Metanephros (tissue), 1 donor: ENCODE data around the gene RPS18. TPM values are rescaled to one million over a fixed set of nuclear protein-coding genes. Genes with fewer than 3 reads are reported as not detected.

ENCODE experiments used
- total RNA-seq: library from RNA; depleted of rRNA; stranded (reverse); fragments of >200 nt; gene quantifications from one replicate; pipeline ENCODE4 v1.2.3, GENCODE V29; 2014

RPS18 gene
- 3,162 TPM for total RNA-seq

DNA sequence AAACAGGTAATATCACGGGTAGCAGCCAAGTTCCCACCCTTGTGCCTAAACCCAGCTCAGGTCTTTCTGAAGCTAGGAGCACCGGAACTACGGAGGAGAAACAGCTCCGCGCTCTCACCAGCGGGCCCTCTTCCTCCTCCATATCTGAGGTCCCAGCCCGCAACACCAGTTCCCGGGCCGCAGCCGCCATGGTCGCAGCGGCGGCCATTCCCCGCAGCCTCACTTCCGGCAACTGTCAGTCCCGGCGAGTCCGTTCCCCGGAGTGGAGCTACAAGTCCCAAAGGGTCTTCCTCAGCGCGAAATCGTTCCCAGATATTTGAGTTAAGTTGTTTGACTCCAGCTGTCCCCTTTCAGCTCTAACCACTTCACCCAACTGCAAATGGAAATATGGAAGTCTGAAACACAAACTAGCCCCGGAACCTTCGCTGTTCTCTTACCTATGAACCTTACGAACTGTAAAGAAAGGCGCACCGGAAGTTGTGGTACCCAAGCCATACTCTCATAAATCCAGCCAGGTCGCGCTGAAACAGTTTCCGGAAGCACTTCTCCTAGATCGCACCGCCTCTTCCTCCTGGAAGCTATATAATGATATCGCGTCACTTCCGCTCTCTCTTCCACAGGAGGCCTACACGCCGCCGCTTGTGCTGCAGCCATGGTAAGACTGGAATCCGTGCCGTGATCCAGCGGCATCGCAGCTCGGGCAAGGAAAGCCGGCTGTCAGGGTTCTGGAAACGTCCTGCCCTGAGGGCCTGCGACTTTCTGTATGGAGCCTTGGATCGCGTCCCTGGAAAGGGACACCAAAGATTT lies at the start of gene RPS18, which contains the start of gene VPS52:
Gene RPS18, plus strand, starts transcription at position 608 of the 807 bp plus-strand sequence. Its CDS starts 45 bp downstream, at position 653.
Gene VPS52, minus strand, starts transcription at position 409 of the 807 bp plus-strand sequence. Its CDS starts 201 bp downstream, at position 208.

DNA sequence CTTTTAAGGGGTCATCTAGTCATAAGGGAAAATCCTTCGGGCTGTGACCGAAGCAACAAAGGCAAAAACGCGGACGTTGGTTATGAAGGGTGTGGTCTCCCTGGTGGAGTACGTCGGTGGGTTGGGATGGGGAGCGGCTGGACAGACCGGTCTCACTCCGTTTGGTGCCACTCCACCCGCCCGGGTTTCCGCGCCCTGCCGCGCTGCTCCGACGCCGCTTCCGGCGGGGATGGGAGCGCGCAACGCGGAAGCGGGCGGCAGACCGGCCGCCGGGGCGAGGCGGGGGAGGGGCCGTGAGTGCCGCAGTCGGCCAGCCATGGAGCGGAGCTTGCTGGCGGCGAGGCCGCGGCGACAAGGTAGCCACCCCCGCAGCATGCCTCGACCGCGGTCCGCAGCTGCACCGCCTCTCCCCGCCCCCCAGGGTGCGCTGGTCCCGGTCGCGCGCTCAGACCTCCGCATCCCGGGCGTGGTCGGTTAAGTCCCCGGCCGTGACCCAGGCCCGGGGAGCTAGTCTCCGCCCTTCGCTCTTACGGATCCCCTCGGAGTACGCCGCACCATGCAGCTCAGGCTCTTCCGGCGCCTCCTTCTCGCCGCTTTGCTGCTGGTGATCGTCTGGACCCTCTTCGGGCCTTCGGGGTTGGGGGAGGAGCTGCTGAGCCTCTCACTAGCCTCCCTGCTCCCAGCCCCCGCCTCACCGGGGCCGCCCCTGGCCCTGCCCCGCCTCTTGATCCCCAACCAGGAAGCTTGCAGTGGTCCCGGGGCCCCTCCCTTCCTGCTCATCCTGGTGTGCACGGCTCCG lies 5.2 kb downstream of the RPS18 start, which contains the start of gene B3GALT4:
Gene B3GALT4, plus strand, starts transcription at position 260 of the 799 bp plus-strand sequence. Its CDS starts 297 bp downstream, at position 557.

DNA sequence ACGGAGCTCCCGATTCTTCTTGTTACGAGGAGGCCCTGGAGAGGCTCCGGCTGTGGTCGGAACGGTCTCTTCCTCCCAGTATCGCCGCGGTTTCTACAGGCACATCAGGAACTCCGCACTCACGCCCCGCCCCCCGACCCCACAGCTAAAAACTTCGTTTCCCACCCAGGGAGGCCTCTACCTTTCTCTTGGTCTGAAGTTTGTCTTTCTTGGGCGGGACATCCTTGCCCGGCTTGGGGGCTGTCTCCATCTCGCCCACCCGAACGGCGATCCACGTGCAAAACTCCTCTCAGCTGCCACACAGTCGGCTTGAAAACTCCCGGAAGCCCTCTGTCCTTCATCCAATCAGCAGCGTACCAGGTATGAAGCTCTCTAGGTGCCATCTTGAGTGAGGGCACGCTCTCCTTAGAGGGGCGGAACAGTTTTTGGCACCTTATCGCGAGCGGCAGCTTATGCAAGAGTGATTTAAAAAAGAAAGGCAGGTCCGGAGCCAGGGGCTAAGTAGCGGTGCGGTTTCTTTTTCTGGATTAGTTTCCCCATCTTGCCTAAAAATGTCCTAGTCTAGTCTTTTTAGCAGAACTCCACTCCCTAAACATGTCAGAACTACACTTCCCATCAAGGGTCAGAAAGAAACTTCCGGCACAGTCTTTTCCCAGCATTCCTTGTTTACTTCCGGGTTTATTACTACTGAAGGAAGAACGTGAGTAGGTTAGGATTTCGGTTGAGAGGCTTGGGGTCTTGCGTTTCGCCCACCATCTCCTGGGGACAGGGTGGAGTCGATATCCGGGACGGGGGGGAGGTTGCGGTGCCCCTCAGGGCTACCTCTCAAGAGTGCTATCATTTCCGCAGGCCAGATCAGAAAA lies 17.3 kb downstream of the RPS18 start, which contains the start of the genes PFDN6 and WDR46:
Gene PFDN6, plus strand, starts transcription at position 681 of the 863 bp plus-strand sequence. CDS start 256 bp downstream, outside the sequence.
Gene WDR46, minus strand, starts transcription at position 319 of the 863 bp plus-strand sequence. Its CDS starts 69 bp downstream, at position 250.

DNA sequence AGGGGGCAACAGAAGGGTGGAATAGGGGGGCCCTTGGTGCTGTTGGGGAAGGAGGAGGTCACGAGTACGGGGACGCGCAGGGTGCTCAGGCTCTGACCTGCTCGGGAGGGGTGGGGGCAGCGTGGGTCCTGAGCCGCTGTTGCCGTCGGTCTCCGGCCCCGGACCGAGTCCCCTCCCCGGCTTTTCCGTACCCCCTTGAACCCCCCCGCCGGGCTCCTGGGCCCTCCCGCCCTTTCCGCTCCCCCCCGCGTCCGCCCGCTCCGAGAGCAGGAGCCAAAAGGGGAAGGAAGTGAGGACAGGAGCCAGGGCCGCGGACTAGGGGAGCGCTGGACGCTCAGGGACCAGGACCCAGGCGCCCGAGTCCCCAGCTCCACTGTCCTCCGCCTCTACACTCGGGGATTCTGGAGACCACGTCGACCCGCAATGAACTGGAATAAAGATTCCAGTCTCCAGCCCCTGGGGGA lies 26.9 kb downstream of the RPS18 start, which contains the start of gene RGL2:
Gene RGL2, minus strand, starts transcription at position 170 of the 464 bp plus-strand sequence. CDS start 332 bp downstream, outside the sequence.

GRCh38 chr6:33313709-33314514 lies 42.0 kb downstream of the RPS18 start, which contains the start of gene TAPBP:
Gene TAPBP, minus strand, starts transcription at chr6:33314078. Its CDS starts 37 bp downstream, at chr6:33314041.

GRCh38 chr6:33317669-33318425 lies 46.0 kb downstream of the RPS18 start, which contains the start of gene ZBTB22:
Gene ZBTB22, minus strand, starts transcription at chr6:33317744. Its CDS starts 828 bp downstream, at chr6:33316916.

Other genes with a start within 250 kb of the RPS18 start
- 36.2 TPM for gene HLA-DPA1, start 198.4 kb upstream of the RPS18 start, total RNA-seq
- 26.6 TPM for gene HLA-DPB1, start 196.1 kb upstream of the RPS18 start, total RNA-seq
- 6.9 TPM for gene COL11A2, start 79.6 kb upstream of the RPS18 start, total RNA-seq
- gene RXRB, start 71.4 kb upstream of the RPS18 start, total RNA-seq: 33.6 TPM
- gene SLC39A7, start 71.2 kb upstream of the RPS18 start, total RNA-seq: 60.0 TPM
- gene HSD17B8, start 67.4 kb upstream of the RPS18 start, total RNA-seq: 21.0 TPM
- gene RING1, start 63.6 kb upstream of the RPS18 start, total RNA-seq: 39.8 TPM
- gene VPS52, start 199 bp upstream of the RPS18 start, total RNA-seq: 54.4 TPM
- 7.9 TPM for gene B3GALT4, start 5.0 kb downstream of the RPS18 start, total RNA-seq
- gene WDR46, start 17.2 kb downstream of the RPS18 start, total RNA-seq: 49.3 TPM
- gene PFDN6, start 17.5 kb downstream of the RPS18 start, total RNA-seq: 22.1 TPM
- gene RGL2, start 26.9 kb downstream of the RPS18 start, total RNA-seq: 72.4 TPM
- gene TAPBP, start 42.0 kb downstream of the RPS18 start, total RNA-seq: 81.6 TPM
- 24.2 TPM for gene ZBTB22, start 45.7 kb downstream of the RPS18 start, total RNA-seq
- 28.7 TPM for gene DAXX, start 50.9 kb downstream of the RPS18 start, total RNA-seq
- gene KIFC1, start 119.7 kb downstream of the RPS18 start, total RNA-seq: 17.9 TPM
- gene PHF1, start 138.9 kb downstream of the RPS18 start, total RNA-seq: 27.0 TPM
- gene CUTA, start 146.0 kb downstream of the RPS18 start, total RNA-seq: 106 TPM
- 14.3 TPM for gene SYNGAP1, start 148.0 kb downstream of the RPS18 start, total RNA-seq
- gene ZBTB9, start 182.5 kb downstream of the RPS18 start, total RNA-seq: 9.3 TPM